Brain microvascular endothelial cell (primary cell): Measurements from ENCODE around the gene PURB.
"Not testable (repeated sequence)": the region's sequence is repeated elsewhere in the genome, so short reads cannot be mapped to it uniquely, and the experiment has no call there.

ENCODE experiments used
- DNase-seq: peaks from one replicate; pipeline ENCODE4 v3.0.0-alpha.2; 2020
- H3K27ac ChIP-seq: fragments of 250-450 bp; sonication (Bioruptor Pico); 2 replicates; pipeline ENCODE4 v1.5.1; 2020; ENCODE audit warnings: mild to moderate bottlenecking, moderate library complexity
- H3K27me3 ChIP-seq: fragments of 250-450 bp; sonication (Bioruptor Pico); replicated peaks from 2 replicates; pipeline ENCODE4 v1.5.1; 2020; ENCODE audit warnings: mild to moderate bottlenecking
- H3K36me3 ChIP-seq: fragments of 250-450 bp; sonication (Bioruptor Pico); replicated peaks from 2 replicates; pipeline ENCODE4 v1.5.1; 2020; ENCODE audit warnings: mild to moderate bottlenecking
- H3K4me3 ChIP-seq: 2 replicates; pipeline ENCODE4 v1.5.1; 2011; ENCODE audit warnings: low read depth, mild to moderate bottlenecking, control low read depth, low read length, moderate library complexity
- CTCF ChIP-seq: IDR thresholded peaks from 2 replicates; pipeline ENCODE4 v1.5.1; 2011; ENCODE audit warnings: low read depth, mild to moderate bottlenecking, moderate library complexity, low read length, control low read depth, inconsistent platforms; ENCODE audit errors: missing control alignments
- in situ Hi-C: cut with HindIII; loops from 2 replicates; pipeline ENCODE4 v1.10.0; 2017; ENCODE audit warnings: low sequenced_read_pairs, low pct_ligation_motif_present

The PURB gene

GRCh38 chr7:44867073-44867995 lies 18.0 kb downstream of the PURB start:
- in situ Hi-C loops = no loop called here
- Histone ChIP-seq H3K4me3 (no peak overlapping the region), H3K36me3 (no peaks in the 10 kb centered on the region), H3K27ac (peak overlapping the region; percentile 15), H3K27me3 (no peaks in the 10 kb centered on the region)
- DNase-seq = peak; percentile 95
- TF ChIP-seq CTCF = no peak

- H3K4me3 ChIP-seq, in situ Hi-C loops, H3K27me3 ChIP-seq, H3K36me3 ChIP-seq: not testable (repeated sequence)
- DNase-seq = peak; percentile 69
- H3K27ac ChIP-seq = peak overlapping the region; percentile 55
Observed at GRCh38 chr7:44861949-44862348, 23.4 kb downstream of the PURB start.

- no peak for DNase-seq
- no peaks in the 10 kb centered on the region for H3K27me3 ChIP-seq
- in situ Hi-C loops = no loop called here
- H3K36me3 ChIP-seq = no peaks in the 10 kb centered on the region
- H3K27ac ChIP-seq = no peak overlapping the region
- no peak overlapping the region for H3K4me3 ChIP-seq
- no peak for TF ChIP-seq CTCF
Observed at GRCh38 chr7:44858161-44858560, 27.2 kb downstream of the PURB start.

GRCh38 chr7:44854644-44855364 lies 30.5 kb downstream of the PURB start:
- Histone ChIP-seq H3K4me3 (no peak overlapping the region), H3K36me3 (no peaks in the 10 kb centered on the region), H3K27ac (no peak overlapping the region), H3K27me3 (no peaks in the 10 kb centered on the region)
- in situ Hi-C loops = no loop called here
- no peak for TF ChIP-seq CTCF
- DNase-seq = no peak

GRCh38 chr7:44853391-44853790 lies 31.9 kb downstream of the PURB start:
- Histone ChIP-seq H3K4me3 (no peak overlapping the region), H3K27ac (no peak overlapping the region), H3K27me3 (no peaks in the 10 kb centered on the region), H3K36me3 (no peaks in the 10 kb centered on the region)
- in situ Hi-C loops = no loop called here
- no peak for DNase-seq
- TF ChIP-seq CTCF = no peak

- DNase-seq = no peak
- Histone ChIP-seq H3K36me3 (no peaks in the 10 kb centered on the region), H3K27ac (no peak overlapping the region), H3K4me3 (no peak overlapping the region), H3K27me3 (no peaks in the 10 kb centered on the region)
- in situ Hi-C loops = no loop called here
- TF ChIP-seq CTCF = no peak
Observed at GRCh38 chr7:44852590-44852989, 32.7 kb downstream of the PURB start.
